ENCODE results near the gene MYRFL. TPM values are rescaled to one million over a fixed set of nuclear protein-coding genes. Genes with fewer than 3 reads are reported as not detected.

Gene MYRFL
- total RNA-seq, 2 experiments from 2014 or later, result not detected

DNA sequence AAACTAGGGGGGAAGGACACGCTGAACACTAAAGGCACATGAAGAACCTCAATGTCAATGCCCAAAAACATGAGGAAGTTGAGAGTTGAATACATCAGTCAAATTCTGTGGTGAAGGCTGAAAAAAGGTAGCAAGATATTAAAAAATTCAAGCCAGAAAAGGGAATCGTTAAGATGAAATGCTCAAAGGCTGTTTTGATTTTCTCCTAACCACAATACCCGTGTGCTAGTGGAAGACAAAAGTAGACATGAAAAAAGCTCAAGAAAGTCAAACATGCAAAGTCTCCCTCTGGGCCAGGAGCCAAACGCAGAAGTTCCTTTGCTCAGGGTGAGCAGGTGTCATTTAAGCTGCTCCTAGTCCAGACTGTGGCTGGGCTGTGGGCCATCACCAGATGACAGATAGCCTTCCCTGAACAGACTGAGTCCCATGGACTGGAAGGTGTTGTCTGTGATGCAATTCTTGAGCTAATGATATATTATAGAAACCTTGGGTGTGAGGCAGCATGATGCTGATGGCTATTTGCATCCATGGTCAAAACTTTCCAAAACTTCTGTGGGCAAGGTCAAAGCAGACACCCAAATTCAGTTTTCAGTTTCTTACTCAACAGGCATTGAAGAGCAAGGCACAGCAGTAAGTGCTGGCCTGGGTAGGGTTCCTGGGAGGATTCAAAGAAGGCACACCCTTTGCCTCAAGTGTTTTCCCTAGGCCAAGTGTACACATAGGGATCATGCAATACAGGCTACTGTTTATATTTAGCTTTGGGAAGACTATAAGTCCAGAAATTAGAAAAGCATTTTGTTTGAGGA lies 81.6 kb downstream of the MYRFL start:
- TF ChIP-seq CTCF (IDR thresholded peaks at IDR 0.05), result no peak
- Mint-ChIP-seq H3K4me3 (no peak overlapping the region), H3K36me3 (ENCODE audit: low read depth) (no peaks in the 10 kb centered on the region), H3K27me3 (no peaks in the 10 kb centered on the region), H3K4me1 (ENCODE audit: low read depth) (no peaks in the 10 kb centered on the region), H3K9me3 (no peaks in the 10 kb centered on the region), H3K27ac (no peak overlapping the region)
- ChIA-PET CTCF (interaction anchor here (2.2 kb wide), 1 partner anchor 670 kb away, joined by 6 read pairs; no protein-coding TSS in a partner anchor), POLR2A (no interaction called here)
- DNase-seq (no peak), ATAC-seq (no peak)
- intact Hi-C loops (cut with micrococcal nuclease), result no loop called here

GRCh38 chr12:69908203-69908602 lies 83.2 kb downstream of the MYRFL start:
- H3K27me3 Mint-ChIP-seq, result no peaks in the 10 kb centered on the region
- intact Hi-C loops (cut with micrococcal nuclease), result no loop called here

DNA sequence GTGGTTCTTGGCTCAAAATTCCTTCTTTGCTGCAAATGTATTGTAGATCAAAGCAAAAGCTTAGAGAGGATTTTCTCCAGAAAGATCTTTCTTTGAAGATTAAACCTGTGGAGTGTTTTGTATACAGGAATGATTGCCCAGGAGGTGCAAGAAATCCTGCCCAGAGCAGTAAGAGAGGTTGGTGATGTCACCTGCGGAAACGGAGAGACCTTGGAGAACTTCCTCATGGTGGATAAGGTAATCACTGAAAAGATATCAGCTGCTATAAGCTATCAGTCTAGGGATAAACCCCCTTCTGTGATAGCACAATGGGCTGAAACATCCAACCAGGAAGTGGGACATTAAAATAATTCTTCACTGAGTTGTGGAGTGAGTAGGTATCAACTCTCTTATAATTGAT lies 85.7 kb downstream of the MYRFL start:
- POLR2A ChIA-PET, result no interaction called here
- DNase-seq (no peak), ATAC-seq (no peak)
- Mint-ChIP-seq H3K27me3 (peaks cover 1% of the 10 kb centered on the region), H3K27ac (no peak overlapping the region), H3K9me3 (no peaks in the 10 kb centered on the region), H3K36me3 (ENCODE audit: low read depth) (no peaks in the 10 kb centered on the region), H3K4me3 (no peak overlapping the region), H3K4me1 (ENCODE audit: low read depth) (peaks cover 4% of the 10 kb centered on the region)
- CTCF ChIA-PET, result no interaction called here
- TF ChIP-seq CTCF (IDR thresholded peaks at IDR 0.05), result no peak
- intact Hi-C loops (cut with micrococcal nuclease), result no loop called here

More at GRCh38 chr12:69908203-69908602, 83.2 kb downstream of the MYRFL start:
- no peaks in the 10 kb centered on the region for H3K4me1 Mint-ChIP-seq (ENCODE audit: low read depth)
- DNase-seq, result no peak
- H3K9me3 Mint-ChIP-seq, result no peaks in the 10 kb centered on the region
- POLR2A ChIA-PET, result no interaction called here
- ATAC-seq, result no peak
- H3K4me3 Mint-ChIP-seq, result no peak overlapping the region
- CTCF ChIA-PET, result interaction anchor here (2.1 kb wide), 1 partner anchor 8 kb away, joined by 16 read pairs; no protein-coding TSS in a partner anchor
- TF ChIP-seq CTCF (IDR thresholded peaks at IDR 0.05), result no peak
- no peak overlapping the region for H3K27ac Mint-ChIP-seq
- no peaks in the 10 kb centered on the region for H3K36me3 Mint-ChIP-seq (ENCODE audit: low read depth)

DNA sequence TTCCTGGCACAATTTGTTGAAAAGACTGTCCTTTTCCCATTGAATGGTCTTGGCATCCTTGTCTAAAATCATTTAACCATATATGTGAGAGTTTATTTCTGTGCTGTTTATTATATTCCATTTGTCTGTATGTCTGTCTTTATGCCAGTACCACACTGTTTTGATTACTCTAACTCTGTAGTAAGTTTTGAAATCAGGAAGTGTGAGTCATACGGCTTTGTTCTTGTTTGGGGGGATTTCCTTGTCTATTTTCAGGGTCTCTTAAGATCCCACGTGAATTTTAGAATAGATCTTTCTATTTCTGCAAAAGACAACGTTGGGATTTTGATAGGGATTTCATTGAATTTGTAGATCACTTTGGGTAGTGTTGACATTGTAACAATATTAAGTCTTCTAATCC lies 88.5 kb downstream of the MYRFL start:
- intact Hi-C loops (cut with micrococcal nuclease), result no loop called here
- no peaks in the 10 kb centered on the region for H3K36me3 Mint-ChIP-seq (ENCODE audit: low read depth)
- no peak for TF ChIP-seq CTCF (IDR thresholded peaks at IDR 0.05)
- ATAC-seq (no peak), DNase-seq (no peak)
- no peaks in the 10 kb centered on the region for H3K9me3 Mint-ChIP-seq
- H3K27me3 Mint-ChIP-seq, result peaks cover 1% of the 10 kb centered on the region
- ChIA-PET CTCF (interaction anchor here (1.6 kb wide), 1 partner anchor 12 kb away, joined by 7 read pairs; no protein-coding TSS in a partner anchor), POLR2A (no interaction called here)
- peaks cover 4% of the 10 kb centered on the region for H3K4me1 Mint-ChIP-seq (ENCODE audit: low read depth)
- no peak overlapping the region for H3K27ac Mint-ChIP-seq
- no peak overlapping the region for H3K4me3 Mint-ChIP-seq

GRCh38 chr12:69915964-69916363 lies 90.9 kb downstream of the MYRFL start:
- H3K4me3 Mint-ChIP-seq, result no peak overlapping the region
- H3K27me3 Mint-ChIP-seq, result peaks cover 1% of the 10 kb centered on the region
- ATAC-seq (no peak), DNase-seq (no peak)
- H3K36me3 Mint-ChIP-seq (ENCODE audit: low read depth), result no peaks in the 10 kb centered on the region
- ChIA-PET CTCF (no interaction called here), POLR2A (no interaction called here)
- no peak overlapping the region for H3K27ac Mint-ChIP-seq
- intact Hi-C loops (cut with micrococcal nuclease), result no loop called here
- TF ChIP-seq CTCF (IDR thresholded peaks at IDR 0.05), result no peak
- H3K9me3 Mint-ChIP-seq, result no peaks in the 10 kb centered on the region
- peaks cover 4% of the 10 kb centered on the region for H3K4me1 Mint-ChIP-seq (ENCODE audit: low read depth)
